PFSK-1 (cell line): Measurements from ENCODE around the gene CLIC4.

Experiments
- TAF1 ChIP-seq: IDR thresholded peaks from 2 replicates; pipeline ENCODE4 v1.6.1; 2012; ENCODE audit warnings: low read length, control low read depth, borderline replicate concordance; ENCODE audit not compliant: insufficient read depth
- TF ChIP-seq, protein P1 (sequence below), 2 experiments: IDR thresholded peaks; 2 replicates each; pipeline versions ENCODE4 v1.6.1 to v1.8.0; 2011 to 2012; ENCODE audit warnings: low read depth in 2 of 2, low read length in 2 of 2, control low read depth in 1 of 2, inconsistent platforms in 1 of 2, mild to moderate bottlenecking in 1 of 2, moderate library complexity in 1 of 2; ENCODE audit not compliant: insufficient read depth in 1 of 2

DNA sequence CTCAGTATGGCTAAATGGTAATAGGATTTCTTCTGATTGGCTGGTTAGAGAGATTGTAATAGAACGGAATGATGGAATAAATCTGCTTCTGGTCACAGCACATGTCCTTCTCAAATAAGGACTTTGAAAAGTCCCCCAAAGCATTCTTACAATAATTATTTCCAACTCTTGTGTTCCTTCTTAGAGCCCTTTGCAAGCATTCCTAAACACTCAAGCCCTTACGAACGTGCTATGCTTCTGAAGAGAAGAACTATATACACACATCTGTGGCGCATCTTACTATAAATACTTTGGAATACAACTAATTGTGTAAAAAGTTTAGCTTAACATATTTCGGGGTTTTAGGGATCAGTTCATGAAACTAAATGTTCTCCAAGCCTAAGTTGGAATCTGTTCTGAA lies 25.6 kb downstream of the CLIC4 start:
- TF ChIP-seq, protein P1, sequence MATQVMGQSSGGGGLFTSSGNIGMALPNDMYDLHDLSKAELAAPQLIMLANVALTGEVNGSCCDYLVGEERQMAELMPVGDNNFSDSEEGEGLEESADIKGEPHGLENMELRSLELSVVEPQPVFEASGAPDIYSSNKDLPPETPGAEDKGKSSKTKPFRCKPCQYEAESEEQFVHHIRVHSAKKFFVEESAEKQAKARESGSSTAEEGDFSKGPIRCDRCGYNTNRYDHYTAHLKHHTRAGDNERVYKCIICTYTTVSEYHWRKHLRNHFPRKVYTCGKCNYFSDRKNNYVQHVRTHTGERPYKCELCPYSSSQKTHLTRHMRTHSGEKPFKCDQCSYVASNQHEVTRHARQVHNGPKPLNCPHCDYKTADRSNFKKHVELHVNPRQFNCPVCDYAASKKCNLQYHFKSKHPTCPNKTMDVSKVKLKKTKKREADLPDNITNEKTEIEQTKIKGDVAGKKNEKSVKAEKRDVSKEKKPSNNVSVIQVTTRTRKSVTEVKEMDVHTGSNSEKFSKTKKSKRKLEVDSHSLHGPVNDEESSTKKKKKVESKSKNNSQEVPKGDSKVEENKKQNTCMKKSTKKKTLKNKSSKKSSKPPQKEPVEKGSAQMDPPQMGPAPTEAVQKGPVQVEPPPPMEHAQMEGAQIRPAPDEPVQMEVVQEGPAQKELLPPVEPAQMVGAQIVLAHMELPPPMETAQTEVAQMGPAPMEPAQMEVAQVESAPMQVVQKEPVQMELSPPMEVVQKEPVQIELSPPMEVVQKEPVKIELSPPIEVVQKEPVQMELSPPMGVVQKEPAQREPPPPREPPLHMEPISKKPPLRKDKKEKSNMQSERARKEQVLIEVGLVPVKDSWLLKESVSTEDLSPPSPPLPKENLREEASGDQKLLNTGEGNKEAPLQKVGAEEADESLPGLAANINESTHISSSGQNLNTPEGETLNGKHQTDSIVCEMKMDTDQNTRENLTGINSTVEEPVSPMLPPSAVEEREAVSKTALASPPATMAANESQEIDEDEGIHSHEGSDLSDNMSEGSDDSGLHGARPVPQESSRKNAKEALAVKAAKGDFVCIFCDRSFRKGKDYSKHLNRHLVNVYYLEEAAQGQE (IDR thresholded peaks at IDR 0.05; ENCODE audit: insufficient read depth in 1 of 2, low read depth in 2 of 2, low read length in 2 of 2): no peak
- TF ChIP-seq TAF1: no peak
